ENCODE results near the gene ZNF329. TPM values are rescaled to one million over a fixed set of nuclear protein-coding genes. Genes with fewer than 3 reads are reported as not detected.

ZNF329 gene
- total and polyA plus RNA-seq, 9 of the 15 experiments (the other 6 are each of a cell fraction or from before 2014, with no cell fraction given), result 0.21 to 3.6 (median 2.2) TPM

DNA sequence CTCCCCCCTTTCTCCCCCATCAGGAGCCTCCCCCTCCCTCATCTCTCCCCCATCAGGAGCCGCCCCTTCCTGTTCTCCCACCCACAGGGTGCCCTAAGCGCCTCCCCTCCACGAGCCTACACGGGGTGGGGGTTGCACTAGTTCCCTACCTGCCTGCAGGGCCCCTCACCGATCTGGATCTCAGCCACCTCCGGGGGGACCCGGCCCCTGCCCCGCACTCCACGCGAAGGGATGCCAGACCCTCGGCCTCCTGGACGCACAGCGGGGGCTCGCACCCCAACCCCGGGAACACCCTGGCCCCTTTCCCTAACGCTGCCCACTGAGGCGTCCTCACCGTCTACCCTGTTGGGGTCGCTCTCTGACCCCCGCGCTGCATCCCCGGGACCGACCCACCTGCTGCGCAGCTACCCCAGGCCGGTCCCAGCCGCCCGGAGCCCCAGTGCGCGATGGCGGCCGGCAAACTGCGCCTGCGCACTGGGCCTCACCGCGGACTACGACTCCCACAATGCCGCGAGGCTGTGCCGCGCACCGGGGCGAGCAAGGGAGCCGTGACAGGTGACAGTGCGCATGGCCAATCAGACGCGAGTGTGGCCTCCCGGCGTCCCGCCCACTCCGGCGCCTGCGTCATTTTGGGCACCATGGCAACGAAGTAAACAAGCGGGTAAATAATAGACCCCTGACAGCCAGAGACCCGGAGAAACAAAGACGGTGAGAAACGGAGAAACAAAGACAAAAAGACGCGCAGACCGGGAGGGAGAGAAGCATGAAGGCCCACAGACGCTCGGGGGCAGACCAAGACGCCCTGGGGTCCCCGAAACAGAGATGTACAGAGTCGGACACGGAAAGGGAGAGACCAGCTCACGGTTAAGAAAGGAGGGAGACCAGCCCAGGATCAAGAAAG, 52.6 kb downstream of the ZNF329 start, which contains the start of gene ZSCAN18 (continued):
- TF ChIP-seq, protein P1, sequence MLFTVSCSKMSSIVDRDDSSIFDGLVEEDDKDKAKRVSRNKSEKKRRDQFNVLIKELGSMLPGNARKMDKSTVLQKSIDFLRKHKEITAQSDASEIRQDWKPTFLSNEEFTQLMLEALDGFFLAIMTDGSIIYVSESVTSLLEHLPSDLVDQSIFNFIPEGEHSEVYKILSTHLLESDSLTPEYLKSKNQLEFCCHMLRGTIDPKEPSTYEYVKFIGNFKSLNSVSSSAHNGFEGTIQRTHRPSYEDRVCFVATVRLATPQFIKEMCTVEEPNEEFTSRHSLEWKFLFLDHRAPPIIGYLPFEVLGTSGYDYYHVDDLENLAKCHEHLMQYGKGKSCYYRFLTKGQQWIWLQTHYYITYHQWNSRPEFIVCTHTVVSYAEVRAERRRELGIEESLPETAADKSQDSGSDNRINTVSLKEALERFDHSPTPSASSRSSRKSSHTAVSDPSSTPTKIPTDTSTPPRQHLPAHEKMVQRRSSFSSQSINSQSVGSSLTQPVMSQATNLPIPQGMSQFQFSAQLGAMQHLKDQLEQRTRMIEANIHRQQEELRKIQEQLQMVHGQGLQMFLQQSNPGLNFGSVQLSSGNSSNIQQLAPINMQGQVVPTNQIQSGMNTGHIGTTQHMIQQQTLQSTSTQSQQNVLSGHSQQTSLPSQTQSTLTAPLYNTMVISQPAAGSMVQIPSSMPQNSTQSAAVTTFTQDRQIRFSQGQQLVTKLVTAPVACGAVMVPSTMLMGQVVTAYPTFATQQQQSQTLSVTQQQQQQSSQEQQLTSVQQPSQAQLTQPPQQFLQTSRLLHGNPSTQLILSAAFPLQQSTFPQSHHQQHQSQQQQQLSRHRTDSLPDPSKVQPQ (CRISPR knock-in tag; IDR thresholded peaks at IDR 0.05; ENCODE audit: borderline replicate concordance), result no peak
- TF ChIP-seq ZNF140 (CRISPR knock-in tag; IDR thresholded peaks at IDR 0.05) (no peak), PCBP2 (IDR thresholded peaks at IDR 0.05; ENCODE audit: low read depth, low read length, poor library complexity, severe bottlenecking) (no peak), HNRNPL (IDR thresholded peaks at IDR 0.05; ENCODE audit: low read depth, low read length) (no peak), SIN3B (IDR thresholded peaks at IDR 0.05; ENCODE audit: low read depth) (no peak), SRSF9 (IDR thresholded peaks at IDR 0.05; ENCODE audit: borderline replicate concordance, low read depth, low read length) (no peak), ZEB2 (IDR thresholded peaks at IDR 0.05) (no peak), ZNF212 (CRISPR knock-in tag; IDR thresholded peaks at IDR 0.05) (no peak), ARID1B (IDR thresholded peaks at IDR 0.05) (no peak), MEF2D (tag; conservative IDR thresholded peaks at IDR 0.05; ENCODE audit: low read depth) (no peak), POLR3G (IDR thresholded peaks at IDR 0.05; ENCODE audit: extremely low read depth, insufficient read length, insufficient replicate concordance) (no peak), TGIF2 (CRISPR knock-in tag; IDR thresholded peaks at IDR 0.05) (no peak)
- TF ChIP-seq, protein P2, sequence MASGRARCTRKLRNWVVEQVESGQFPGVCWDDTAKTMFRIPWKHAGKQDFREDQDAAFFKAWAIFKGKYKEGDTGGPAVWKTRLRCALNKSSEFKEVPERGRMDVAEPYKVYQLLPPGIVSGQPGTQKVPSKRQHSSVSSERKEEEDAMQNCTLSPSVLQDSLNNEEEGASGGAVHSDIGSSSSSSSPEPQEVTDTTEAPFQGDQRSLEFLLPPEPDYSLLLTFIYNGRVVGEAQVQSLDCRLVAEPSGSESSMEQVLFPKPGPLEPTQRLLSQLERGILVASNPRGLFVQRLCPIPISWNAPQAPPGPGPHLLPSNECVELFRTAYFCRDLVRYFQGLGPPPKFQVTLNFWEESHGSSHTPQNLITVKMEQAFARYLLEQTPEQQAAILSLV (tag; IDR thresholded peaks at IDR 0.05), result no peak
- TF ChIP-seq, protein P3, sequence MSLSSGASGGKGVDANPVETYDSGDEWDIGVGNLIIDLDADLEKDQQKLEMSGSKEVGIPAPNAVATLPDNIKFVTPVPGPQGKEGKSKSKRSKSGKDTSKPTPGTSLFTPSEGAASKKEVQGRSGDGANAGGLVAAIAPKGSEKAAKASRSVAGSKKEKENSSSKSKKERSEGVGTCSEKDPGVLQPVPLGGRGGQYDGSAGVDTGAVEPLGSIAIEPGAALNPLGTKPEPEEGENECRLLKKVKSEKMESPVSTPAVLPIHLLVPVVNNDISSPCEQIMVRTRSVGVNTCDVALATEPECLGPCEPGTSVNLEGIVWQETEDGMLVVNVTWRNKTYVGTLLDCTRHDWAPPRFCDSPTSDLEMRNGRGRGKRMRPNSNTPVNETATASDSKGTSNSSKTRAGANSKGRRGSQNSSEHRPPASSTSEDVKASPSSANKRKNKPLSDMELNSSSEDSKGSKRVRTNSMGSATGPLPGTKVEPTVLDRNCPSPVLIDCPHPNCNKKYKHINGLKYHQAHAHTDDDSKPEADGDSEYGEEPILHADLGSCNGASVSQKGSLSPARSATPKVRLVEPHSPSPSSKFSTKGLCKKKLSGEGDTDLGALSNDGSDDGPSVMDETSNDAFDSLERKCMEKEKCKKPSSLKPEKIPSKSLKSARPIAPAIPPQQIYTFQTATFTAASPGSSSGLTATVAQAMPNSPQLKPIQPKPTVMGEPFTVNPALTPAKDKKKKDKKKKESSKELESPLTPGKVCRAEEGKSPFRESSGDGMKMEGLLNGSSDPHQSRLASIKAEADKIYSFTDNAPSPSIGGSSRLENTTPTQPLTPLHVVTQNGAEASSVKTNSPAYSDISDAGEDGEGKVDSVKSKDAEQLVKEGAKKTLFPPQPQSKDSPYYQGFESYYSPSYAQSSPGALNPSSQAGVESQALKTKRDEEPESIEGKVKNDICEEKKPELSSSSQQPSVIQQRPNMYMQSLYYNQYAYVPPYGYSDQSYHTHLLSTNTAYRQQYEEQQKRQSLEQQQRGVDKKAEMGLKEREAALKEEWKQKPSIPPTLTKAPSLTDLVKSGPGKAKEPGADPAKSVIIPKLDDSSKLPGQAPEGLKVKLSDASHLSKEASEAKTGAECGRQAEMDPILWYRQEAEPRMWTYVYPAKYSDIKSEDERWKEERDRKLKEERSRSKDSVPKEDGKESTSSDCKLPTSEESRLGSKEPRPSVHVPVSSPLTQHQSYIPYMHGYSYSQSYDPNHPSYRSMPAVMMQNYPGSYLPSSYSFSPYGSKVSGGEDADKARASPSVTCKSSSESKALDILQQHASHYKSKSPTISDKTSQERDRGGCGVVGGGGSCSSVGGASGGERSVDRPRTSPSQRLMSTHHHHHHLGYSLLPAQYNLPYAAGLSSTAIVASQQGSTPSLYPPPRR (CRISPR knock-in tag; IDR thresholded peaks at IDR 0.05; ENCODE audit: borderline replicate concordance), result no peak
- TF ChIP-seq, protein P4, sequence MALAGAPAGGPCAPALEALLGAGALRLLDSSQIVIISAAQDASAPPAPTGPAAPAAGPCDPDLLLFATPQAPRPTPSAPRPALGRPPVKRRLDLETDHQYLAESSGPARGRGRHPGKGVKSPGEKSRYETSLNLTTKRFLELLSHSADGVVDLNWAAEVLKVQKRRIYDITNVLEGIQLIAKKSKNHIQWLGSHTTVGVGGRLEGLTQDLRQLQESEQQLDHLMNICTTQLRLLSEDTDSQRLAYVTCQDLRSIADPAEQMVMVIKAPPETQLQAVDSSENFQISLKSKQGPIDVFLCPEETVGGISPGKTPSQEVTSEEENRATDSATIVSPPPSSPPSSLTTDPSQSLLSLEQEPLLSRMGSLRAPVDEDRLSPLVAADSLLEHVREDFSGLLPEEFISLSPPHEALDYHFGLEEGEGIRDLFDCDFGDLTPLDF (CRISPR knock-in tag; IDR thresholded peaks at IDR 0.05), result no peak
- TF ChIP-seq, protein P5, sequence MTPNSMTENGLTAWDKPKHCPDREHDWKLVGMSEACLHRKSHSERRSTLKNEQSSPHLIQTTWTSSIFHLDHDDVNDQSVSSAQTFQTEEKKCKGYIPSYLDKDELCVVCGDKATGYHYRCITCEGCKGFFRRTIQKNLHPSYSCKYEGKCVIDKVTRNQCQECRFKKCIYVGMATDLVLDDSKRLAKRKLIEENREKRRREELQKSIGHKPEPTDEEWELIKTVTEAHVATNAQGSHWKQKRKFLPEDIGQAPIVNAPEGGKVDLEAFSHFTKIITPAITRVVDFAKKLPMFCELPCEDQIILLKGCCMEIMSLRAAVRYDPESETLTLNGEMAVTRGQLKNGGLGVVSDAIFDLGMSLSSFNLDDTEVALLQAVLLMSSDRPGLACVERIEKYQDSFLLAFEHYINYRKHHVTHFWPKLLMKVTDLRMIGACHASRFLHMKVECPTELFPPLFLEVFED (CRISPR knock-in tag; conservative IDR thresholded peaks at IDR 0.05), result no peak

Measured in K562 (cell line).